HG03159 (cell line): ENCODE results near the gene TMEM14C.

Experiments used
- ATAC-seq: cut with Tn5 transposase; IDR thresholded peaks from one replicate; pipeline ENCODE4 v1.9.1; 2021; ENCODE audit warnings: mild to moderate bottlenecking, moderate library complexity; ENCODE audit not compliant: unreplicated experiment

TMEM14C gene

GRCh38 chr6:10759884-10760329 is 37.0 kb downstream of the TMEM14C start:
- no peak for ATAC-seq

DNA sequence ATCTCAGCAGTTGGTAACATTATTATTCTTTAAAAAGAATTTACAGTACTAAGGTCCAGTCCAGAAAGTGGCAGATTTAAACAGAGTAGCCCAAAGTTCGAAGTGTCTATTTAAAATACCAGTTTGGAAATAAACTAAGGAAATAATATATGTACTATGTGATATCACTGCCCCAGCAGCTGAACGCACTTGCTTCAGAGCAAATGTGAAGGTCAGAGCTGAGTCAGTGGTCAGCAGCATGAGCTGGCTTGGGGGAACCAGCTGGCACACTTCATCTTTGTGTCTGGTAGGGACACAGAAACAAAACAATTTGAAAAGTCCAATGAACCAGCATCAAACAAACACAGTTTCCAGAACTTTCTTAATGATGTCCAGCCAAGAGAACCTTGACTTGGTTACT is 40.1 kb downstream of the TMEM14C start:
- ATAC-seq: no peak

DNA sequence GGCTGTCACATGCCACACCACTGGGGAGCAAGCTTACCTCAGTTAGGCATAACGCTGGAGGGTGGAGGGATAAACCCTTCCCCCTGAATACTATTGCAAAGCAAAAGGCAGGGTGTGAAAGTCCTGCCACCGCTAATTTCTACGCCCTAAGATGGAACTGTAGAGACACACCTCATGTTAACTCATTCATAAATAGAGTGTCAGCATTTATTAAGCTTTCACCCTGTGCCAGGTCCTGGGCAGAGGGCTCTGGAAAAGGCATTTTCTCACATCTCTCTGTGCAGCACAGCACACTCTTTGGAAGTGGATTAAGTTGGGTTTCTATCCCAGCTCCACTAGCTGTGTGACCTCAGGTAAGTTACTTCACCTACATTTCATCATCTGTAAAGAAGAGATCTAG is 46.5 kb downstream of the TMEM14C start:
- ATAC-seq: no peak

GRCh38 chr6:10771371-10771894 is 48.6 kb downstream of the TMEM14C start:
- ATAC-seq: no peak

DNA sequence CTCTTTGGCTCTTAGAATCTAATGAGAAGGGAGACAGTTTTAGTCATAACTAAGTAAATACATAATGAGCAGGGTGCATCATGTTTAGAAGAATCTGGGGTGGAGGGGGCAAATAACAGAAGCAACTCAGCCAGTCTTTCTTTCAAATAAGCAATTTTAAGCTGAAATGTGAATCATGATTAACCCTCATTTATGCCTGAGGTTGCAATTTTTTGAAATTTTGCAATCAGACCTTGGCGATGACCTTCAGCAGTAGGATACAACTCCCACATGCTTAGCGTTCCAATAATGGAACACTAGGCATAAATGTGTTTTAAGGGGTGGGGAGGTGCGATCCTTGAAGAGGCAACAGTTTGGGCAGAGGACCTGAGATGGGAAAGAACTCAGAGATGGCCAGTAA is 55.4 kb downstream of the TMEM14C start:
- no peak for ATAC-seq

- no peak for ATAC-seq
These were observed 56.2 kb downstream of the TMEM14C start for GRCh38 chr6:10779076-10779475.
